Endothelial cell of umbilical vein (primary cell): Measurements from ENCODE around the gene WDR31. TPM values are rescaled to one million over a fixed set of nuclear protein-coding genes. Genes with fewer than 3 reads are reported as not detected.

Source experiments
- BruUV-seq: library from RNA; stranded (reverse); fragments of 400-500 nt; replicated peaks from 2 replicates; lab custom pipeline; 2021; lab: Mats Ljungman, UMichigan
- CTCF ChIA-PET: fragments of 300-600, 350-600 bp; sonication (Branson Sonifier 250); formaldehyde crosslinking; loops from one replicate; lab custom pipeline; 2021; ENCODE audit warnings: antibody characterized with exemption, inconsistent platforms; lab: Charles Lee
- POLR2A ChIA-PET: fragments of 300-600, 350-600 bp; sonication (Branson Sonifier 250); formaldehyde crosslinking; loops from one replicate; lab custom pipeline; 2021; ENCODE audit warnings: antibody characterized with exemption, inconsistent platforms; lab: Charles Lee
- DNase-seq: peaks from one replicate; pipeline ENCODE4 v3.0.0-alpha.2; 2011; ENCODE audit warnings: low read depth, low spot score
- FAIRE-seq: peaks from 2 replicates; lab custom pipeline; 2011; peaks lifted over from hg19 to GRCh38; lab: Jason Lieb, UNC
- H2AFZ ChIP-seq: 2 replicates; pipeline ENCODE4 v1.6.0; 2012; ENCODE audit warnings: low read depth, low read length, control low read depth, inconsistent platforms
- H3K27ac ChIP-seq: 2 replicates; pipeline ENCODE4 v1.5.1; 2011; ENCODE audit warnings: low read depth, mild to moderate bottlenecking, control low read depth, low read length, moderate library complexity; ENCODE audit not compliant: insufficient read depth
- H3K27me3 ChIP-seq, 2 experiments: 2 replicates each; pipeline versions ENCODE4 v1.6.0 to v1.6.1; 2011; ENCODE audit warnings: low read length in 2 of 2, mixed read lengths in 1 of 2; ENCODE audit not compliant: control insufficient read depth in 2 of 2, insufficient read depth in 2 of 2
- H3K36me3 ChIP-seq, 2 experiments: 2 replicates in 1 of 2; 3 replicates in 1 of 2; pipeline ENCODE4 v1.5.1; 2011; ENCODE audit warnings: low read length in 2 of 2, mild to moderate bottlenecking in 1 of 2, moderate library complexity in 1 of 2; ENCODE audit not compliant: control insufficient read depth in 2 of 2, insufficient read depth in 2 of 2; ENCODE audit errors: extremely low read depth in 1 of 2
- H3K4me1 ChIP-seq: 3 replicates; pipeline ENCODE4 v1.5.1; 2011; ENCODE audit warnings: mild to moderate bottlenecking, low read length; ENCODE audit not compliant: control insufficient read depth, insufficient read depth; ENCODE audit errors: extremely low read depth
- H3K4me2 ChIP-seq: 2 replicates; pipeline ENCODE4 v1.6.1; 2011; ENCODE audit warnings: low read length, control low read depth, mixed read lengths; ENCODE audit not compliant: insufficient read depth
- H3K4me3 ChIP-seq, 3 experiments: fragments of 200-600 bp in 1 of 3; sonication (generic), shearing (Covaris generic) in 1 of 3; replicated peaks in 1 of 3; 2 replicates each; pipeline ENCODE4 v1.5.1; 2011 to 2016; ENCODE audit warnings: control low read depth in 3 of 3, low read length in 3 of 3, mild to moderate bottlenecking in 2 of 3, inconsistent platforms in 1 of 3, low read depth in 1 of 3, moderate library complexity in 1 of 3; ENCODE audit not compliant: insufficient read depth in 1 of 3
- H3K79me2 ChIP-seq: 2 replicates; pipeline ENCODE4 v1.6.0; 2012; ENCODE audit warnings: low read length, inconsistent platforms; ENCODE audit not compliant: control insufficient read depth, insufficient read depth
- H3K9ac ChIP-seq: replicated peaks from 2 replicates; pipeline ENCODE3; 2011; ENCODE audit warnings: low read length, control low read depth; ENCODE audit not compliant: insufficient read depth; ENCODE audit errors: extremely low read depth
- H3K9me1 ChIP-seq: replicated peaks from 3 replicates; pipeline ENCODE4 v1.6.0; 2011; ENCODE audit warnings: mild to moderate bottlenecking, low read length; ENCODE audit not compliant: control insufficient read depth, insufficient read depth; ENCODE audit errors: extremely low read depth
- H3K9me3 ChIP-seq: replicated peaks from 2 replicates; pipeline ENCODE4 v1.5.1; 2012; ENCODE audit warnings: low read length, inconsistent platforms; ENCODE audit not compliant: control insufficient read depth, insufficient read depth
- H4K20me1 ChIP-seq: replicated peaks from 2 replicates; pipeline ENCODE3; 2011; ENCODE audit warnings: mild to moderate bottlenecking, low read length; ENCODE audit not compliant: control insufficient read depth, insufficient read depth; ENCODE audit errors: extremely low read depth
- CTCF ChIP-seq, 2 donors: IDR thresholded peaks; 1 replicate in 1 of 2; 2 replicates in 1 of 2; pipeline ENCODE4 v1.5.1; 2011; ENCODE audit warnings: low read length in 2 of 2, mild to moderate bottlenecking in 2 of 2, moderate library complexity in 2 of 2, control low read depth in 1 of 2, inconsistent platforms in 1 of 2, low read depth in 1 of 2; ENCODE audit not compliant: insufficient read depth in 1 of 2; ENCODE audit errors: extremely low read depth in 1 of 2
- EZH2 ChIP-seq: IDR thresholded peaks from 2 replicates; pipeline ENCODE4 v1.6.1; 2012; ENCODE audit warnings: borderline replicate concordance, low read depth, mild to moderate bottlenecking, moderate library complexity, low read length, inconsistent platforms; ENCODE audit not compliant: severe bottlenecking
- FOS ChIP-seq: IDR thresholded peaks from 2 replicates; pipeline ENCODE4 v1.6.1; 2011; ENCODE audit warnings: mild to moderate bottlenecking, low read length, moderate library complexity, borderline replicate concordance; ENCODE audit not compliant: insufficient read depth
- GATA2 ChIP-seq: IDR thresholded peaks from 2 replicates; pipeline ENCODE4 v1.7.0; 2011; ENCODE audit warnings: low read depth, mild to moderate bottlenecking, moderate library complexity, mixed read lengths, low read length; ENCODE audit not compliant: insufficient read length, insufficient read depth
- JUN ChIP-seq: IDR thresholded peaks from 2 replicates; pipeline ENCODE4 v1.6.1; 2011; ENCODE audit warnings: borderline replicate concordance, low read depth; ENCODE audit not compliant: insufficient read length, insufficient read depth
- MAX ChIP-seq: IDR thresholded peaks from 2 replicates; pipeline ENCODE4 v1.6.1; 2011; ENCODE audit not compliant: insufficient read depth, insufficient read length
- MYC ChIP-seq: IDR thresholded peaks from one replicate; pipeline ENCODE4 v1.6.1; 2011; ENCODE audit warnings: mild to moderate bottlenecking, low read depth, low read length
- POLR2A ChIP-seq: IDR thresholded peaks from 2 replicates; pipeline ENCODE4 v1.6.1; 2012; ENCODE audit warnings: low read depth, mild to moderate bottlenecking, control low read depth, low read length
- POLR2AphosphoS5 ChIP-seq: IDR thresholded peaks from 2 replicates; pipeline ENCODE4 v1.6.1; 2012; ENCODE audit warnings: low read depth, mild to moderate bottlenecking, control low read depth, low read length, moderate library complexity; ENCODE audit not compliant: insufficient read depth
- dilution Hi-C: fragments of 300-500 bp; cut with MboI; formaldehyde crosslinking; loops from one replicate; pipeline ENCODE4 v1.15.0; 2019; ENCODE audit warnings: low sequenced_read_pairs; ENCODE audit not compliant: extremely low pct_ligation_motif_present
- intact Hi-C: fragments of 100-400 bp; cut with micrococcal nuclease; formaldehyde crosslinking; loops from one replicate; pipeline ENCODE4 v1.10.0; 2022
- polyA plus RNA-seq, 4 experiments: library from polyadenylated mRNA; depleted of rRNA in 3 of 4; stranded (reverse) in 3 of 4; unstranded in 1 of 4; fragments of >200 nt; gene quantifications; 2 replicates each; pipeline versions ENCODE4 v1.2.1 to v1.2.3, GENCODE V29; 2011 to 2012; ENCODE audit warnings: missing spikeins in 1 of 4
- total RNA-seq: library from RNA; stranded (reverse); gene quantifications from 2 replicates; pipeline ENCODE4 v1.2.3, GENCODE V29; 2021

Gene WDR31
- total and polyA plus RNA-seq, 2 donors (not counting 3 experiments of a cell fraction or from before 2014, with no cell fraction given) = 0.22 to 1.00 TPM

- POLR2A ChIA-PET = no interaction called here
- DNase-seq = no peak
- CTCF ChIA-PET = interaction anchor here (1.0 kb wide), 1 partner anchor 101 kb away, joined by 3 read pairs; no protein-coding TSS in a partner anchor
- H4K20me1 ChIP-seq = no peaks in the 10 kb centered on the region
- no peak overlapping the region for H3K4me2 ChIP-seq
- TF ChIP-seq POLR2AphosphoS5 = no peak
- TF ChIP-seq GATA2 = no peak
- TF ChIP-seq MAX = no peak
- no peak for TF ChIP-seq EZH2
- no peak for TF ChIP-seq POLR2A
- no peak for TF ChIP-seq MYC
- no peak for TF ChIP-seq FOS
- TF ChIP-seq JUN = no peak
- no peak for TF ChIP-seq CTCF (IDR thresholded peaks at IDR 0.05; ENCODE audit: extremely low read depth in 1 of 2, insufficient read depth in 1 of 2, low read depth in 1 of 2, low read length in 2 of 2)
- no peak overlapping the region for H3K9ac ChIP-seq
- peaks cover 3% of the 10 kb centered on the region for H3K4me1 ChIP-seq
- H3K9me3 ChIP-seq = no peaks in the 10 kb centered on the region
- H3K79me2 ChIP-seq = no peaks in the 10 kb centered on the region
- no TSS peak for BruUV-seq
- no peak for FAIRE-seq
- H3K27me3 ChIP-seq = peaks cover 3 to 8% of the 10 kb centered on the region in 2 experiments
- intact Hi-C loops = no loop called here
- no peak overlapping the region for H2AFZ ChIP-seq
- dilution Hi-C loops = no loop called here
- H3K9me1 ChIP-seq = no peaks in the 10 kb centered on the region
- peaks cover 0 to 1% of the 10 kb centered on the region in 2 experiments for H3K36me3 ChIP-seq
- no peak overlapping the region for H3K27ac ChIP-seq
- no peak overlapping the region for H3K4me3 ChIP-seq
Observed at GRCh38 chr9:113298311-113298710, 41.8 kb downstream of the WDR31 start.
